22Rv1 (cell line): ENCODE results near the gene CBY2.

Source experiments
- H3K27ac ChIP-seq: fragments of 450-650 bp; 2 replicates; pipeline ENCODE4 v1.5.1; 2017
- CTCF ChIP-seq: fragments of 450-650 bp; IDR thresholded peaks from 2 replicates; pipeline ENCODE4 v1.5.1; 2017; ENCODE audit warnings: mild to moderate bottlenecking
- ZFX ChIP-seq: fragments of 450-650 bp; IDR thresholded peaks from 2 replicates; pipeline ENCODE4 v1.6.1; 2017; ENCODE audit warnings: antibody characterized with exemption, borderline replicate concordance

The CBY2 gene

GRCh38 chr13:45715351-45715750 lies 13.2 kb downstream of the CBY2 start:
- TF ChIP-seq ZFX (no peak), CTCF (no peak)
- H3K27ac ChIP-seq = no peak overlapping the region

- no peak overlapping the region for H3K27ac ChIP-seq
- TF ChIP-seq CTCF (no peak), ZFX (no peak)
Observed at GRCh38 chr13:45717349-45717748, 15.2 kb downstream of the CBY2 start.

- H3K27ac ChIP-seq = no peak overlapping the region
Observed at GRCh38 chr13:45718063-45718462, 15.9 kb downstream of the CBY2 start.

GRCh38 chr13:45718992-45719391 lies 16.9 kb downstream of the CBY2 start:
- TF ChIP-seq ZFX (no peak), CTCF (no peak)
- no peak overlapping the region for H3K27ac ChIP-seq

More at GRCh38 chr13:45718063-45718462, 15.9 kb downstream of the CBY2 start:
- TF ChIP-seq CTCF (peak; percentile 82), ZFX (no peak)

- H3K27ac ChIP-seq = no peak overlapping the region
- TF ChIP-seq ZFX = no peak
- no peak for TF ChIP-seq CTCF
Observed at GRCh38 chr13:45721203-45721731, 19.1 kb downstream of the CBY2 start.

- no peak overlapping the region for H3K27ac ChIP-seq
- TF ChIP-seq ZFX (no peak), CTCF (no peak)
Observed at GRCh38 chr13:45723798-45724197, 21.7 kb downstream of the CBY2 start.

GRCh38 chr13:45728759-45729158 lies 26.6 kb downstream of the CBY2 start:
- TF ChIP-seq ZFX (no peak), CTCF (peak; percentile 24; the same call in 1 of the 2 replicates)
- no peak overlapping the region for H3K27ac ChIP-seq
